K562 (cell line): ENCODE results near the gene PLAC1. TPM values are rescaled to one million over a fixed set of nuclear protein-coding genes. Genes with fewer than 3 reads are reported as not detected.

ENCODE experiments used
- ATAC-seq: fragments of 200-7000 bp; cut with Tn5 transposase; 3 replicates; pipeline ENCODE4 v1.9.1; 2020; ENCODE audit warnings: moderate library complexity
- BruUV-seq: library from RNA; stranded (reverse); fragments of 400-500 nt; replicated peaks from 2 replicates; lab custom pipeline; 2021; lab: Mats Ljungman, UMichigan
- CTCF ChIA-PET: fragments of 300-600 bp; formaldehyde crosslinking; extraction: SDS; loops from one replicate; lab custom pipeline; 2021; ENCODE audit warnings: low intra/inter-chr PET ratio; lab: Yijun Ruan, JAX
- POLR2A ChIA-PET: fragments of 300-600, 350-650 bp; sonication (Branson Sonifier 250); formaldehyde crosslinking; extraction: SDS; loops from one replicate; lab custom pipeline; 2021; ENCODE audit warnings: antibody characterized with exemption, inconsistent platforms; lab: Yijun Ruan, JAX
- DNase-seq, 4 experiments: peaks; one replicate each; pipeline versions ENCODE4 v3.0.0 to v3.0.0-alpha.2; 2011 to 2018; ENCODE audit warnings: low spot score in 3 of 4, mixed read lengths in 3 of 4; ENCODE audit errors: extremely low read depth in 1 of 4
- FAIRE-seq: peaks from 2 replicates; lab custom pipeline; 2011; peaks lifted over from hg19 to GRCh38; lab: Jason Lieb, UNC
- H2AFZ ChIP-seq: 2 replicates; pipeline ENCODE4 v1.6.0; 2011; ENCODE audit warnings: low read depth, low read length, control low read depth, inconsistent platforms
- H3K27ac ChIP-seq: fragments of 200-600 bp; 3 replicates; pipeline ENCODE4 v1.8.0; 2011; ENCODE audit warnings: low read depth, mild to moderate bottlenecking, control low read depth, inconsistent platforms, low read length, moderate library complexity, mixed read lengths; ENCODE audit errors: extremely low read depth
- H3K27me3 ChIP-seq, 2 experiments: fragments of 300-600 bp in 1 of 2; 2 replicates in 1 of 2; 3 replicates in 1 of 2; pipeline versions ENCODE4 v1.6.0 to v1.8.0; 2011; ENCODE audit warnings: inconsistent platforms in 2 of 2, low read length in 2 of 2, mild to moderate bottlenecking in 1 of 2, mixed read lengths in 1 of 2, moderate library complexity in 1 of 2; ENCODE audit not compliant: control insufficient read depth in 2 of 2, insufficient read depth in 2 of 2
- H3K36me3 ChIP-seq: fragments of 300-600 bp; 3 replicates; pipeline ENCODE4 v1.8.0; 2011; ENCODE audit warnings: mild to moderate bottlenecking, low read length, inconsistent platforms; ENCODE audit not compliant: control insufficient read depth, insufficient read depth
- H3K4me1 ChIP-seq, 2 experiments: fragments of 200-600 bp in 1 of 2; replicated peaks in 1 of 2; 2 replicates in 1 of 2; 3 replicates in 1 of 2; pipeline versions ENCODE4 v1.5.1 to v1.8.0; 2011; ENCODE audit warnings: inconsistent platforms in 2 of 2, low read length in 2 of 2, mild to moderate bottlenecking in 1 of 2, mixed read lengths in 1 of 2, moderate library complexity in 1 of 2; ENCODE audit not compliant: control insufficient read depth in 2 of 2, insufficient read depth in 2 of 2
- H3K4me2 ChIP-seq: 2 replicates; pipeline ENCODE4 v1.6.1; 2011; ENCODE audit warnings: low read length, control low read depth, inconsistent platforms, mixed read lengths; ENCODE audit not compliant: insufficient read depth
- H3K4me3 ChIP-seq: fragments of 200-600 bp; sonication (generic), shearing (Covaris generic); 2 replicates; pipeline ENCODE4 v1.5.1; 2016; ENCODE audit warnings: control low read depth, inconsistent platforms
- H3K79me2 ChIP-seq: fragments of 200-600 bp; 3 replicates; pipeline ENCODE4 v1.8.0; 2011; ENCODE audit warnings: low read length, inconsistent platforms; ENCODE audit not compliant: control insufficient read depth, insufficient read depth
- H3K9ac ChIP-seq, 2 experiments: 2 replicates each; pipeline versions ENCODE4 v1.6.0 to v1.6.1; 2011; ENCODE audit warnings: low read depth in 2 of 2, low read length in 2 of 2, control low read depth in 1 of 2, inconsistent platforms in 1 of 2, mild to moderate bottlenecking in 1 of 2, mixed read lengths in 1 of 2; ENCODE audit not compliant: insufficient read depth in 1 of 2
- H3K9me1 ChIP-seq: one replicate; pipeline ENCODE4 v1.6.0; 2011; ENCODE audit warnings: inconsistent platforms, mild to moderate bottlenecking, low read length, moderate library complexity; ENCODE audit not compliant: control insufficient read depth, insufficient read depth
- H3K9me3 ChIP-seq: replicated peaks from 2 replicates; pipeline ENCODE4 v1.5.1; 2011; ENCODE audit warnings: low read depth, low read length, inconsistent platforms; ENCODE audit not compliant: control insufficient read depth, insufficient read depth
- H4K20me1 ChIP-seq: replicated peaks from 2 replicates; pipeline ENCODE4 v1.6.1; 2011; ENCODE audit warnings: low read length, inconsistent platforms, mixed read lengths; ENCODE audit not compliant: control insufficient read depth, insufficient read depth
- CEBPB ChIP-seq: fragments of 450-650 bp; IDR thresholded peaks from 2 replicates; pipeline ENCODE4 v1.6.1; 2016; ENCODE audit warnings: missing genetic modification characterization, missing compliant biosample characterization
- CTCF ChIP-seq, 3 experiments: IDR thresholded peaks in 2 of 3; conservative IDR thresholded peaks in 1 of 3; 2 replicates each; pipeline ENCODE4 v1.5.1; 2011 to 2012; ENCODE audit warnings: low read length in 3 of 3, mild to moderate bottlenecking in 3 of 3, control low read depth in 2 of 3, improper control_type of control experiment in 1 of 3, inconsistent platforms in 1 of 3, low read depth in 1 of 3, mixed read lengths in 1 of 3, moderate library complexity in 1 of 3; ENCODE audit not compliant: insufficient read depth in 2 of 3
- E2F1 ChIP-seq: sonication (generic); formaldehyde crosslinking; IDR thresholded peaks from 2 replicates; pipeline ENCODE4 v1.8.1; 2023; ENCODE audit warnings: mild to moderate bottlenecking, missing genetic modification reagents, moderate library complexity
- ID3 ChIP-seq, 2 experiments: fragments of 250-450 bp in 1 of 2; fragments of 450-650 bp in 1 of 2; sonication (Bioruptor Pico) in 1 of 2; IDR thresholded peaks; 2 replicates each; pipeline versions ENCODE4 v1.6.1 to v1.8.0; 2016 to 2021; ENCODE audit warnings: mild to moderate bottlenecking in 2 of 2, moderate library complexity in 2 of 2, missing compliant biosample characterization in 1 of 2, missing genetic modification characterization in 1 of 2
- MAZ ChIP-seq, 2 experiments: fragments of 450-650 bp in 1 of 2; sonication (generic) in 1 of 2; formaldehyde crosslinking; IDR thresholded peaks in 1 of 2; conservative IDR thresholded peaks in 1 of 2; 2 replicates each; pipeline versions ENCODE4 v1.4.0 to v1.5.0; 2020; ENCODE audit warnings: mild to moderate bottlenecking in 1 of 2, missing genetic modification reagents in 1 of 2
- PRPF4 ChIP-seq: fragments of 200-400 bp; formaldehyde crosslinking; IDR thresholded peaks from one replicate; pipeline ENCODE4 v1.6.1; 2017; ENCODE audit warnings: low read length, low read depth, mild to moderate bottlenecking; ENCODE audit not compliant: insufficient read depth, poor library complexity, severe bottlenecking
- TAF15 ChIP-seq: fragments of 200-400 bp; formaldehyde crosslinking; IDR thresholded peaks from 2 replicates; pipeline ENCODE4 v1.6.1; 2017; ENCODE audit warnings: mild to moderate bottlenecking, low read depth, low read length, moderate library complexity
- TFE3 ChIP-seq: fragments of 450-650 bp; formaldehyde crosslinking; IDR thresholded peaks from 2 replicates; pipeline ENCODE4 v1.4.0; 2020; ENCODE audit warnings: mild to moderate bottlenecking, mixed read lengths
- TGIF2 ChIP-seq: sonication (generic); formaldehyde crosslinking; IDR thresholded peaks from 2 replicates; pipeline ENCODE4 v1.8.1; 2022; ENCODE audit warnings: mild to moderate bottlenecking, missing genetic modification reagents, moderate library complexity
- YBX1 ChIP-seq: fragments of 450-650 bp; IDR thresholded peaks from 2 replicates; pipeline ENCODE4 v1.7.1; 2016; ENCODE audit warnings: mild to moderate bottlenecking
- ZNF146 ChIP-seq: IDR thresholded peaks from one replicate; pipeline ENCODE4 v1.6.1; 2018; ENCODE audit warnings: missing compliant biosample characterization; ENCODE audit not compliant: unreplicated experiment
- ZNF395 ChIP-seq: fragments of 200-800 bp; sonication (Bioruptor generic); IDR thresholded peaks from 2 replicates; pipeline ENCODE4 v1.6.1; 2017; ENCODE audit warnings: missing genetic modification characterization, missing compliant biosample characterization
- ZNF695 ChIP-seq: fragments of 450-650 bp; formaldehyde crosslinking; IDR thresholded peaks from 2 replicates; pipeline ENCODE4 v1.4.0; 2020; ENCODE audit warnings: mild to moderate bottlenecking, moderate library complexity
- WGBS: fragments of 100-300 bp; shearing (Covaris generic); methylation state at CpG from one replicate; pipeline ENCODE4 v1.1.6; 2016; ENCODE audit warnings: low coverage, mixed read lengths; ENCODE audit not compliant: insufficient coverage; ENCODE audit errors: missing lambda C conversion rate; 5-methylcytosine and 5-hydroxymethylcytosine counted together
- in situ Hi-C: fragments of 300-500 bp; cut with MboI; formaldehyde crosslinking; loops from 4 replicates; pipeline ENCODE4 v1.15.0; 2018; ENCODE audit warnings: inconsistent platforms, mixed read lengths
- intact Hi-C: fragments of 100-400 bp; cut with micrococcal nuclease; formaldehyde crosslinking; loops from 2 replicates; pipeline ENCODE4 v1.14.2; 2022
- polyA plus RNA-seq, 8 experiments: library from polyadenylated mRNA; depleted of rRNA in 4 of 8; stranded (reverse) in 5 of 8; unstranded in 3 of 8; fragments of >200 nt; fragmentation: Nextera tagmentation in 2 of 8; fragmentation: Illumina TruSeq in 1 of 8; extraction: Ambion mirVana in 2 of 8; extraction: Trizol in 1 of 8; gene quantifications; 2 replicates each; pipeline versions ENCODE4 v1.2.1 to v1.2.3, GENCODE V29; 2011 to 2014; ENCODE audit warnings: inconsistent platforms in 1 of 8, missing spikeins in 1 of 8
- total RNA-seq, 7 experiments: library from RNA; depleted of rRNA in 6 of 7; stranded (reverse); fragments of >200 nt in 6 of 7; fragmentation: Illumina TruSeq in 2 of 7; extraction: Trizol in 2 of 7; gene quantifications; 2 replicates each; pipeline versions ENCODE4 v1.2.1 to v1.2.3, GENCODE V29; 2011 to 2021; ENCODE audit warnings: low replicate concordance in 1 of 7

The PLAC1 gene
- total and polyA plus RNA-seq, 9 of the 15 experiments (the other 6 are each of a cell fraction or from before 2014, with no cell fraction given) = 0.82 to 9.1 (median 1.7) TPM

GRCh38 chrX:134520860-134521390 lies 137.3 kb downstream of the PLAC1 start:
- H3K36me3 ChIP-seq = no peaks in the 10 kb centered on the region
- H3K9me3 ChIP-seq = no peaks in the 10 kb centered on the region
- no peak overlapping the region for H3K9ac ChIP-seq
- intact Hi-C loops = loop anchor here (2.0 to 5.0 kb wide), 2 partner anchors 101 to 232 kb away; no protein-coding TSS in a partner anchor
- H3K27ac ChIP-seq = no peak overlapping the region
- H2AFZ ChIP-seq = no peak overlapping the region
- peak in 3 of 4 experiments; percentile 10 to 67 (median 39) for DNase-seq
- H4K20me1 ChIP-seq = no peaks in the 10 kb centered on the region
- POLR2A ChIA-PET = no interaction called here
- CTCF ChIA-PET = interaction anchor here (0.7 to 0.9 kb wide), 3 partner anchors 243 to 478 kb away, joined by 3 to 5 read pairs (median 3); no protein-coding TSS in a partner anchor
- whole genome bisulfite sequencing = 66% methylated on average over 3 of the region's 3 CpGs
- H3K4me3 ChIP-seq = no peak overlapping the region
- H3K4me2 ChIP-seq = no peak overlapping the region
- H3K9me1 ChIP-seq = no peaks in the 10 kb centered on the region
- BruUV-seq = no TSS peak
- H3K4me1 ChIP-seq = no peaks in the 10 kb centered on the region
- H3K27me3 ChIP-seq = no peaks in the 10 kb centered on the region
- in situ Hi-C loops = no loop called here
- no peaks in the 10 kb centered on the region for H3K79me2 ChIP-seq
- ATAC-seq = peak; percentile 96
- FAIRE-seq = peak; percentile 84
- TF ChIP-seq CTCF (IDR thresholded peaks at IDR 0.05 in 2 of 3, conservative IDR thresholded peaks at IDR 0.05 in 1 of 3; ENCODE audit: insufficient read depth in 2 of 3, low read depth in 1 of 3, low read length in 3 of 3) (peak; percentile 68 to 72 (median 72)), PRPF4 (no peak), YBX1 (no peak), ZNF695 (CRISPR knock-in tag) (no peak), ID3 (CRISPR knock-in tag; IDR thresholded peaks at IDR 0.05) (no peak), ID3 (tag; IDR thresholded peaks at IDR 0.05) (no peak), MAZ (CRISPR knock-in tag; conservative IDR thresholded peaks at IDR 0.05 in 1 of 2, IDR thresholded peaks at IDR 0.05 in 1 of 2) (peak in 1 of 2 experiments; percentile 22; a peak in 1 of 4 replicates), CEBPB (no peak), E2F1 (CRISPR knock-in tag) (no peak), ZNF395 (no peak), TAF15 (no peak), ZNF146 (CRISPR knock-in tag) (no peak), TFE3 (CRISPR knock-in tag) (no peak), TGIF2 (no peak)
